ENCODE data around the gene CTNNA1.
"Not testable (repeated sequence)": the region's sequence is repeated elsewhere in the genome, so short reads cannot be mapped to it uniquely, and the experiment has no call there.

The CTNNA1 gene

GRCh38 chr5:138805096-138805495 is 51.9 kb downstream of the CTNNA1 start:
- H3K9me3 Mint-ChIP-seq = no peaks in the 10 kb centered on the region
- no peak overlapping the region for H3K4me3 Mint-ChIP-seq
- no peak overlapping the region for H3K27ac Mint-ChIP-seq
- peaks cover 2% of the 10 kb centered on the region for H3K36me3 Mint-ChIP-seq
- ATAC-seq (no peak), DNase-seq (ENCODE audit: low spot score in 2 of 2) (no peak)
- H3K4me1 Mint-ChIP-seq = peaks cover 11% of the 10 kb centered on the region

GRCh38 chr5:138807182-138807581 is 54.0 kb downstream of the CTNNA1 start:
- ATAC-seq = no peak
- H3K4me3 Mint-ChIP-seq = no peak overlapping the region
- no peak overlapping the region for H3K27ac Mint-ChIP-seq
- no peaks in the 10 kb centered on the region for H3K9me3 Mint-ChIP-seq
- DNase-seq (ENCODE audit: low spot score in 2 of 2) = no peak
- peaks cover 11% of the 10 kb centered on the region for H3K4me1 Mint-ChIP-seq
- peaks cover 11% of the 10 kb centered on the region for H3K36me3 Mint-ChIP-seq

GRCh38 chr5:138809391-138809790 is 56.2 kb downstream of the CTNNA1 start:
- Mint-ChIP-seq H3K27ac (no peak overlapping the region), H3K36me3 (peaks cover 15% of the 10 kb centered on the region), H3K9me3 (no peaks in the 10 kb centered on the region), H3K4me3 (no peak overlapping the region), H3K4me1 (peaks cover 6% of the 10 kb centered on the region)
- DNase-seq (ENCODE audit: low spot score in 2 of 2) (no peak), ATAC-seq (no peak)

GRCh38 chr5:138810861-138811260 is 57.6 kb downstream of the CTNNA1 start:
- peaks cover 15% of the 10 kb centered on the region for H3K36me3 Mint-ChIP-seq
- not testable (repeated sequence) for H3K4me1 Mint-ChIP-seq; H3K4me3 Mint-ChIP-seq; DNase-seq (ENCODE audit: low spot score in 2 of 2); H3K9me3 Mint-ChIP-seq; ATAC-seq; H3K27ac Mint-ChIP-seq

- Mint-ChIP-seq H3K4me3 (no peak overlapping the region), H3K9me3 (no peaks in the 10 kb centered on the region), H3K4me1 (no peaks in the 10 kb centered on the region), H3K36me3 (peaks cover 21% of the 10 kb centered on the region), H3K27ac (no peak overlapping the region)
- ATAC-seq (no peak), DNase-seq (ENCODE audit: low spot score in 2 of 2) (no peak)
Measured at GRCh38 chr5:138815529-138815928, 62.3 kb downstream of the CTNNA1 start.

- ATAC-seq (no peak), DNase-seq (ENCODE audit: low spot score in 2 of 2) (no peak)
- Mint-ChIP-seq H3K9me3 (no peaks in the 10 kb centered on the region), H3K27ac (no peak overlapping the region), H3K36me3 (peaks cover 15% of the 10 kb centered on the region), H3K4me3 (no peak overlapping the region), H3K4me1 (no peaks in the 10 kb centered on the region)
Measured at GRCh38 chr5:138817241-138817640, 64.0 kb downstream of the CTNNA1 start.

- H3K27ac Mint-ChIP-seq = no peak overlapping the region
- peaks cover 12% of the 10 kb centered on the region for H3K36me3 Mint-ChIP-seq
- H3K9me3 Mint-ChIP-seq = no peaks in the 10 kb centered on the region
- no peak overlapping the region for H3K4me3 Mint-ChIP-seq
- no peaks in the 10 kb centered on the region for H3K4me1 Mint-ChIP-seq
- DNase-seq (ENCODE audit: low spot score in 2 of 2) (no peak), ATAC-seq (no peak)
Measured at GRCh38 chr5:138819081-138819480, 65.9 kb downstream of the CTNNA1 start.

GRCh38 chr5:138820695-138821094 is 67.5 kb downstream of the CTNNA1 start:
- H3K4me3 Mint-ChIP-seq = no peak overlapping the region
- no peak for ATAC-seq
- peaks cover 19% of the 10 kb centered on the region for H3K36me3 Mint-ChIP-seq
- peaks cover 7% of the 10 kb centered on the region for H3K4me1 Mint-ChIP-seq
- no peaks in the 10 kb centered on the region for H3K9me3 Mint-ChIP-seq
- H3K27ac Mint-ChIP-seq = no peak overlapping the region
- no peak for DNase-seq (ENCODE audit: low spot score in 2 of 2)

GRCh38 chr5:138824516-138824915 is 71.3 kb downstream of the CTNNA1 start:
- ATAC-seq (peak; percentile 40), DNase-seq (ENCODE audit: low spot score in 2 of 2) (no peak)
- H3K4me1 Mint-ChIP-seq = peaks cover 7% of the 10 kb centered on the region
- H3K9me3 Mint-ChIP-seq = no peaks in the 10 kb centered on the region
- H3K27ac Mint-ChIP-seq = peak overlapping the region; percentile 38
- H3K4me3 Mint-ChIP-seq = no peak overlapping the region
- H3K36me3 Mint-ChIP-seq = peaks cover 36% of the 10 kb centered on the region

GRCh38 chr5:138824924-138825863 is 72.0 kb downstream of the CTNNA1 start:
- peak; percentile 68 for ATAC-seq
- H3K27ac Mint-ChIP-seq = peak overlapping the region; percentile 38
- H3K36me3 Mint-ChIP-seq = peaks cover 36% of the 10 kb centered on the region
- H3K4me1 Mint-ChIP-seq = peaks cover 7% of the 10 kb centered on the region
- no peaks in the 10 kb centered on the region for H3K9me3 Mint-ChIP-seq
- H3K4me3 Mint-ChIP-seq = no peak overlapping the region
- DNase-seq (ENCODE audit: low spot score in 2 of 2) = no peak

GRCh38 chr5:138828556-138828955 is 75.3 kb downstream of the CTNNA1 start:
- Mint-ChIP-seq H3K36me3 (peaks cover 36% of the 10 kb centered on the region), H3K27ac (no peak overlapping the region), H3K9me3 (no peaks in the 10 kb centered on the region), H3K4me1 (peaks cover 11% of the 10 kb centered on the region), H3K4me3 (no peak overlapping the region)
- DNase-seq (ENCODE audit: low spot score in 2 of 2) (no peak), ATAC-seq (no peak)

GRCh38 chr5:138829341-138829740 is 76.1 kb downstream of the CTNNA1 start:
- Mint-ChIP-seq H3K4me3 (no peak overlapping the region), H3K27ac (no peak overlapping the region), H3K9me3 (no peaks in the 10 kb centered on the region), H3K36me3 (peaks cover 36% of the 10 kb centered on the region), H3K4me1 (peaks cover 11% of the 10 kb centered on the region)
- ATAC-seq = no peak
- no peak for DNase-seq (ENCODE audit: low spot score in 2 of 2)

- H3K9me3 Mint-ChIP-seq = no peaks in the 10 kb centered on the region
- H3K27ac Mint-ChIP-seq = no peak overlapping the region
- H3K36me3 Mint-ChIP-seq = peaks cover 20% of the 10 kb centered on the region
Measured at GRCh38 chr5:138831703-138832102, 78.5 kb downstream of the CTNNA1 start.

GRCh38 chr5:138832218-138832617 is 79.0 kb downstream of the CTNNA1 start:
- H3K9me3 Mint-ChIP-seq = no peaks in the 10 kb centered on the region
- no peak overlapping the region for H3K4me3 Mint-ChIP-seq
- DNase-seq (ENCODE audit: low spot score in 2 of 2) = no peak
- H3K36me3 Mint-ChIP-seq = peaks cover 17% of the 10 kb centered on the region
- no peak for ATAC-seq
- peaks cover 15% of the 10 kb centered on the region for H3K4me1 Mint-ChIP-seq
- no peak overlapping the region for H3K27ac Mint-ChIP-seq

More at GRCh38 chr5:138831703-138832102, 78.5 kb downstream of the CTNNA1 start:
- no peak for DNase-seq (ENCODE audit: low spot score in 2 of 2)
- H3K4me3 Mint-ChIP-seq = no peak overlapping the region
- peaks cover 14% of the 10 kb centered on the region for H3K4me1 Mint-ChIP-seq
- no peak for ATAC-seq

GRCh38 chr5:138833080-138833479 is 79.9 kb downstream of the CTNNA1 start:
- Mint-ChIP-seq H3K36me3 (peaks cover 9% of the 10 kb centered on the region), H3K4me1 (peaks cover 20% of the 10 kb centered on the region), H3K27ac (no peak overlapping the region), H3K9me3 (no peaks in the 10 kb centered on the region), H3K4me3 (no peak overlapping the region)
- ATAC-seq (no peak), DNase-seq (ENCODE audit: low spot score in 2 of 2) (no peak)

All from stimulated activated effector memory CD8-positive, alpha-beta T cell treated with anti-CD3 and anti-CD28 coated beads, Interleukin-12 subunit alpha, Interleukin-12 subunit beta, amount 100 ng/mL, for 72 hours (primary cell).